GM18526 (cell line): ENCODE measurements around the gene RYR3.

Source experiments
- POLR2A ChIP-seq: IDR thresholded peaks from 3 replicates; pipeline ENCODE4 v1.6.1; 2011; ENCODE audit not compliant: insufficient read length; ENCODE audit errors: extremely low read depth

Gene RYR3

DNA sequence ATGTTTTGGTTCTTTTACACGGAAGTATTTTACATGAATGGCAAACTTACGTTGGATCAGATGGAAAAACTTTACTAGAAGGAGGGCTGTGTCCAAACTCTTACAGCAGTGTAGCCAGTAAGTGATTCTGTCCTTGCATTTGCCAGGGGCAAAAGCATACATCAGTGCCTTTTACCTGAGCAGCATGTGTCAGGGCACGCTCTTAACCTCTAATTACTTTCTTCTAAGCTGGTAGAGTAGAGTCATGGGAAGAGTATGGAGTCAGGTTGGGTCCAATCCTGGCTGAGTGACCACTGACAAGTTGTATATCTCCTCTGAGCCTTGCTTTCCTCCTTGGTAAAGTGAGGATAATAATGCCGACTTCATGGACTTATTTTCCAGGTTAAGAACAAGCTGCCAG is 47.1 kb downstream of the RYR3 start:
- no peak for TF ChIP-seq POLR2A

- TF ChIP-seq POLR2A, result no peak
Measured at GRCh38 chr15:33358306-33358705, 47.5 kb downstream of the RYR3 start.

DNA sequence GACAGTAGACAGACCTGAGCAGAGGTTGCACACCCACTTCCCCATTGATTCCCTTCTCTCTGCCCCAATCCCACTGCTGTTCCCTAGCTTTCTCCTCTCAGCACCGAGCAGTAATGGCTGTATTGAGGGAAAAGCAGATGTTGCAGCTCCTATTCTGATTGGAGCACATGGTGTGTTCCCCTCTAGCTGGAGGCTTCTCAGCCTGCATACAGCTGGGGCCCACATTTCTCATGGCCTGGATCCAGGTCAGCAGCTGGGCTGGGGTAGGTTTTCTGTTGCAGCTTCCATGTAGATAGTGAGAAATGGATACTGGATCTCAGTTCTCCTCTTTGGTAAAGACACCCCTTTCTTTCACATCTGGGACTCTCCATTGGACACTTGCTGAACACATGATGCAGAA is 50.1 kb downstream of the RYR3 start:
- no peak for TF ChIP-seq POLR2A

DNA sequence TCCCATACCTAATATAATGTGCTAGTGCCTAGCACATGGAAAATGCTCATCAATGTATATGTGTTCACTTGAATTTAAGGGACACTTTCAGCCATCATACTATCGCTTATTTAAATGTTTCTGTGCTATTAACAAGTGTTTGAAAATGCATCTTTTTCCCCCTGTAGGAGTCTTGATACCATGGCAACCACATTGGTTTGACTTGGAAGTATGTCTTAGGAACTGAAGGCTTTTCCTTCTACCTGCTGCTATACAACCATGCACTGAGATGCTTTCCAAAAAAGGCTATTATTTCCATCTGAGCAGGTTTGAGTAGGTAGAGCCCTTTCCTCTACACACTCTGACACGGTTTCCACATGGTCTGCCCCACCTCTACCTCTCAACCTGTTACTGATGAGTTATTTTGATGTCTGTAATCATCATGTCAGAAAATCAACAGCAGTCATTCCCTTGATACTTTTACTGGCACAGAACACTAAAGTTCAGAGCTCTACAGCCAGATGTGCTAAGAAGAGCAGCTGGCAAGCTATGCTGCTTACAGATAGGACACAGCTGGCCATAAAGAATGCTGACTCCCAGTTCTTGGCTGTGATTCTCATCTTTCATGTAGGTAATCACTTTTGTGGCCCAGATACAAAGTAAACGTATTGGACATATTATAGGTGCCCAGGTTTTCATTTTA is 59.3 kb downstream of the RYR3 start:
- TF ChIP-seq POLR2A, result no peak

- TF ChIP-seq POLR2A, result no peak
Measured at GRCh38 chr15:33370623-33371020, 59.9 kb downstream of the RYR3 start.

- no peak for TF ChIP-seq POLR2A
Measured at GRCh38 chr15:33371159-33371558, 60.4 kb downstream of the RYR3 start.

- TF ChIP-seq POLR2A, result no peak
Measured at GRCh38 chr15:33374226-33374914, 63.6 kb downstream of the RYR3 start.

- no peak for TF ChIP-seq POLR2A
Measured at GRCh38 chr15:33375236-33375635, 64.5 kb downstream of the RYR3 start.

- no peak for TF ChIP-seq POLR2A
Measured at GRCh38 chr15:33377204-33377603, 66.4 kb downstream of the RYR3 start.

- TF ChIP-seq POLR2A, result no peak
Measured at GRCh38 chr15:33378866-33379480, 68.2 kb downstream of the RYR3 start.

DNA sequence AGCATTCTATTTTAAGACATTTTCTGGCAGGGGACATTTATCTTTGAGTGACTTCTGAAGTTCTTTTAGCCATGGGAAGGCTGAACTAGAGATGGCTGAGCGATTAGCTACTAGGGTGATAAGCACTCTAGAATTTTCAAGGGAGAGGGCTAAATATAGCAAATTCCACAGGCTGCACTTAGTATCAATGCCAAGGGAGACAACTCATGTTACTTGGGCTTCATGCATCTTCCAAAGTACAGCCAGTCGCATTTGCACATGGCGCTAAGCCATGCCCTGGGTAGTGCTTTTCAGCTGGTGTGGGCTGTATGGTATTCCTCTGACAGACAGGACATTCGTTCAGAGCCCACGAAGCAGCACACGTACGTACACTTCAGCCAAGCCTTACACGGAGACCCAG is 69.6 kb downstream of the RYR3 start:
- no peak for TF ChIP-seq POLR2A

DNA sequence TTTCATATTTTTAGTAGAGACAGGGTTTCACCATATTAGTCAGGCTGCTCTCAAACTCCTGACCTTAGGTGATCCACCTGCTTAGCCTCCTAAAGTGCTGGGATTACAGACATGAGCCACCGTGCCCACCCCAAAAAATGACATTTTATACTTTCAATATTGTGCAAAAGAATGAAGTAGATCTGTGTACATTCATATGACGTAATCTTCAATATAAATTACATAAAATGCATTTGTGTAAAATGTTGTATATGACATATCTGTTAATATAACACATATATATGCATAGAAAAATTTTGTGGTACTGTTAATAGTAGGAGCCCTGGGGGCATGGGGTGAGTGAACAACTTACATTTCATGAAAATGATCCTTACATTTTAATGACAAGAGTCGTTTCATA is 71.7 kb downstream of the RYR3 start:
- TF ChIP-seq POLR2A, result no peak

- no peak for TF ChIP-seq POLR2A
Measured at GRCh38 chr15:33384307-33384706, 73.5 kb downstream of the RYR3 start.

DNA sequence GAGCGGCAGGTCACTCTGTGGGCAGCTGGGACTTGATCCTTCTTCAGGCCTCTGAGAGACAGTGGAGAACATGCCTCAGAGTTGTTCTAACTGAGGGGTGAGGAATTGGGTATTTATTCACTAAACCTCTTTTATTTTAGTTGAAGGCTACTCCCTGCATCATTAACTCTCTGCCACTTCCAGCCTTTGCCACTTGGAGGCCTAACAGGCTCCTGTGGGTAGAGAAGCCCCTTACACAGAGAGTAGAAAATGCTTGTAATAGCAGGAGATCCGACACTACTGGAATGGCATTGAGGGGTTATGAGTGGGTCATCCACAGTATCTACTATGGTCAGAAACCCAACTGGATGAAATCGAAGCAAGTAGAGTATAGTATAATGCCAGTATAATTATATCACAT is 81.7 kb downstream of the RYR3 start:
- TF ChIP-seq POLR2A, result no peak

GRCh38 chr15:33393546-33393945 is 82.8 kb downstream of the RYR3 start:
- no peak for TF ChIP-seq POLR2A

- no peak for TF ChIP-seq POLR2A
Measured at GRCh38 chr15:33395321-33395720, 84.6 kb downstream of the RYR3 start.

GRCh38 chr15:33395846-33396245 is 85.1 kb downstream of the RYR3 start:
- no peak for TF ChIP-seq POLR2A

DNA sequence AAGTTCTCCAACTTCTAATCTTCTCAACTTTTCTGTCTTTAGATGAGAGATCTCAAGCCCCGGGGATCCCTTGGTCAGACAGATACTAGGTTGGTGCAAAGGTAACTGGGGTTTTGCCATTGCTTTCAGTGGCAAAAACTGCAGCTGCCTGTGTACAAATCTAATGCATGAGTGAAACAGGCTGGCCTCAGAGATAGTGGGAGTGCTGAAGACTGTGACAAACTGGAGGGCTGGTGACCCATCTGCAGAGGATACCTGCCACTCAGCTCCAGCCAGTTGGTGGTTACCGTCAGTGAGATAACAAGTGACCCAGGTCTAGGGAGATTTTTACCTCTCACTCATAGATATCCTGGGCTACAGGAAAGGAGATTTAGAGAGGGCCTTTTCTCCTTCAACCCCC is 85.7 kb downstream of the RYR3 start:
- TF ChIP-seq POLR2A, result no peak
